ENCODE data around the gene CTPS2.

DNA sequence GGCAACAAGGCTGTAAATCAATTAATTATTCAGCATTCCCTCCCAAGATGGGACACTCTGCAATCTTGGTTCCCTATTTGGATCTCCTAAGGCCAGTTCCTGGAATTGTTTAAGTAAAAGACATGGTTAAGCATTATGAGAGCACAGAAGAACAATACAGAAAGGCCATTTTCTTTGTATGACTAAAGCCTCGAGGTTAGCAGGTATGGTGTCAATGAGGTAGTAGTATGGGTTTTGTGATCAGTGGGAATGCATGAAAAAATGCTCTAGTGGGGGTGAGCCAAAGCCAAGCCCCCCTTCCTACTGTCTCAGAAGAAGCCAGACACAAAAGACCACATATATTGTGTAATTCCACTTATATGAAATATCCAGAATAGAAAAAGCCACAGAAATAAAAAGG, 124.2 kb downstream of the CTPS2 start:
- no peak for TF ChIP-seq EZH2 (IDR thresholded peaks at IDR 0.05; ENCODE audit: insufficient read depth, low read length)
- TF ChIP-seq, protein P1, sequence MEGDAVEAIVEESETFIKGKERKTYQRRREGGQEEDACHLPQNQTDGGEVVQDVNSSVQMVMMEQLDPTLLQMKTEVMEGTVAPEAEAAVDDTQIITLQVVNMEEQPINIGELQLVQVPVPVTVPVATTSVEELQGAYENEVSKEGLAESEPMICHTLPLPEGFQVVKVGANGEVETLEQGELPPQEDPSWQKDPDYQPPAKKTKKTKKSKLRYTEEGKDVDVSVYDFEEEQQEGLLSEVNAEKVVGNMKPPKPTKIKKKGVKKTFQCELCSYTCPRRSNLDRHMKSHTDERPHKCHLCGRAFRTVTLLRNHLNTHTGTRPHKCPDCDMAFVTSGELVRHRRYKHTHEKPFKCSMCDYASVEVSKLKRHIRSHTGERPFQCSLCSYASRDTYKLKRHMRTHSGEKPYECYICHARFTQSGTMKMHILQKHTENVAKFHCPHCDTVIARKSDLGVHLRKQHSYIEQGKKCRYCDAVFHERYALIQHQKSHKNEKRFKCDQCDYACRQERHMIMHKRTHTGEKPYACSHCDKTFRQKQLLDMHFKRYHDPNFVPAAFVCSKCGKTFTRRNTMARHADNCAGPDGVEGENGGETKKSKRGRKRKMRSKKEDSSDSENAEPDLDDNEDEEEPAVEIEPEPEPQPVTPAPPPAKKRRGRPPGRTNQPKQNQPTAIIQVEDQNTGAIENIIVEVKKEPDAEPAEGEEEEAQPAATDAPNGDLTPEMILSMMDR (IDR thresholded peaks at IDR 0.05; ENCODE audit: insufficient read depth, low read depth, low read length), result no peak
